ENCODE measurements around the gene DOK5. TPM values are rescaled to one million over a fixed set of nuclear protein-coding genes. Genes with fewer than 3 reads are reported as not detected.
"Not testable (repeated sequence)": the region's sequence is repeated elsewhere in the genome, so short reads cannot be mapped to it uniquely, and the experiment has no call there.

Gene DOK5
- total RNA-seq = 20.4 TPM
- polyA plus RNA-seq = 4.2 TPM

DNA sequence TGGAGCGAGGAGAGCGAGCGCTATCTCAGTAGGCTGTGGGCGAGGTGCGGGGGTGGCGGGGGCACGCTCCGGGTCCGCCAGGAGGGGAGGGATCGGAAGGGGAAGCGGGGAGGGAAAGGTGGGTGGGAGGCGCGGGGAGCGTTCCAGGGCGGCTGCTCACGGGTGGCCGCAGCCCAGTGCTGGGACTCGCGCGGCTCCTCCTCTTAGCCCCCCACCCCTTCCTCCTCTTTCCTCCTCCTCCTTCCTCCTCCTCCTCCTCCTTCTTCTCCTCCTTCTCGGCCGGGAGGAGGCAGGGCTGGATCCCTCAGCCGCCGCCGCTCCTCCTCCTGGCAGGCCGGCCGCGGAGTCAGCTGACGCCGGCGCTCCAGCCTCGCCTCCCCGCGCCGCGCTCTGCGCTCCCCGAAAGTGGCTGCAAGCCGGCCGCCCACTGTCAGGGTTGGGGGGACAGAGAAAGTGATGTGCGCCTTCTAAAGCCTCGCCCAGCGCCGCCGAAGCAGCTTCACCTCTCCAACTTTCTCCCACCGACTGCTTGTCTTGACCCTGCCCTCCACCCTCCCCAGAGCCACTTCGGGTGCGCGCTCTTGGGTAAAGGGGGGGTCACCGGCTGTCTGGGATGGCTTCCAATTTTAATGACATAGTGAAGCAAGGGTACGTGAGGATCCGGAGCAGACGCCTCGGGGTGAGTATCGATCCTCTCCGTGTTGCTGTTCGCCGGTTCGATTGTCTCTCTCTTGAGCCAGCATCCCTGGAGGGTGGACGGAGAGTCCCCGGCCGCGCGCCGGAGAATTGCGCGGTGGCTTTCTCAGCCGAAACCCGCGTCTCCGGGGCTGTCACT lies at the start of gene DOK5:
TSS of gene DOK5 (plus strand) at position 260 of the 835 bp plus-strand sequence. CDS start at position 614, 354 bp downstream.
- Histone ChIP-seq H3K27ac (ENCODE audit: low read depth) (no peak within 1 kb of the TSS), H3K36me3 (ENCODE audit: insufficient read depth) (no peaks in the 10 kb centered on the region), H3K4me3 (ENCODE audit: low read depth, low read length) (peak within 1 kb of the TSS; percentile 39), H3K4me1 (ENCODE audit: insufficient read depth) (no peaks in the 10 kb centered on the region)
- peak; percentile 46 for DNase-seq (ENCODE audit: extremely low spot score)
- WGBS = under 1% methylated on average over 71 of the region's 71 CpGs

DNA sequence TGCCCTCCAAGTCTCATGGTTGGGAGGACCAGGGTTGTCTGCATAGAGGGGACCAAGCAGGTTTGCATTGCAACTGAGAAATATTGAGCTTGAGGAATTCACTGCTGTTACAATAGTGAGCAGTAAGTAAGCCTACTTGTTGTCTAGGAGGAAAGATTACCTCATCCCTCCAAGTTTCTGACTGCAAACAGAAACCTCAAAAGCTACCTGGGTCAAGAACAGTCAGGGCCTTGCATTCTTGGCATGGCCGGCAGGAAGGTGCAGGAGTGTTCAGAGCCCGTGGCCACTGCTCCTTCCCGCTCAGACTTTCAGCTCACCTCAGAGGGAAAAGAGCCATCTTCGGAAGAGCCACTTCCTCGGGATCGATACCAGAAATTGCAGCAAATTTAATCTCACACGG lies 46.0 kb upstream of the DOK5 start:
- Histone ChIP-seq H3K36me3 (ENCODE audit: insufficient read depth) (no peaks in the 10 kb centered on the region), H3K4me1 (ENCODE audit: insufficient read depth) (no peaks in the 10 kb centered on the region), H3K27ac (ENCODE audit: low read depth) (no peak overlapping the region), H3K4me3 (ENCODE audit: low read depth, low read length) (no peak overlapping the region)
- no peak for DNase-seq (ENCODE audit: extremely low spot score)
- 89% methylated on average over 7 of the region's 7 CpGs for WGBS

DNA sequence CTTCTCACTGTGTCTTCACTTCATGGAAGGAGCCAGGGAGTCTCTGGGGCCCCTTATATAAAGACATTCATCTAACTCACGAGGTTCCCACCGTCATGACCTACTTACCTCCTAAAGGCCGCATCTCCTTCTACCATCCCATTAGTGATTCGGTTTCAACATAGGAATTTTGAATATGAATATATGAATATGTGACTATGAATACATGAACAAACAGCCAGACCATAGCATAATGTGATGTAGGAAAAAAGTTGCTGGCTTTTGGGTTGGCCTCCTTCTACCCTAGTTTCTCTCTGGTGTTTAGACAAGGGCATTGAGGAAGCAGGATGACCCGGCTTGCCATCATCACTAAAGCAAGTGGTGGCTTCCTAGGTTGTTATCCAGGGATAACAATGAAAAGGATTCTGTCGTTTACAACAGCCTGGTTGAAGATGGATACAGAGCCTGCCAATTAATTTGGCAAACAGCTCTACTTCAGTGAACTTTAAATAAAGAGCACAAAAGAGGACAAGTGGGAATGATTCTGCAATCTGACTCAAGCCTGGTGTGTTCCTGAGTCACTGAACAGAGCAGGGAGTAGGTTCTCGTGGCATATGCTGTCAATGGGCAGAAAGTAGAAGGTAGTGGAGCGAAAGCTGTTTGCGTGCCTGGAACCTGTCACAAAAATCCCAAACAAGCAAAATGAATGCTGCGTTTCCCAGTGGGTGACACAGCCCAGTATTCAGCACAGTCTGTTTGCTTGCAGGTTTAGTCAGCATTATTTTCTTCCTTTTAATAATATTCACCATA lies 44.0 kb upstream of the DOK5 start:
- Histone ChIP-seq H3K27ac (ENCODE audit: low read depth) (no peak overlapping the region), H3K36me3 (ENCODE audit: insufficient read depth) (no peaks in the 10 kb centered on the region), H3K4me1 (ENCODE audit: insufficient read depth) (no peaks in the 10 kb centered on the region), H3K4me3 (ENCODE audit: low read depth, low read length) (no peak overlapping the region)
- DNase-seq (ENCODE audit: extremely low spot score) = no peak
- WGBS = 82% methylated on average over 10 of the region's 10 CpGs

DNA sequence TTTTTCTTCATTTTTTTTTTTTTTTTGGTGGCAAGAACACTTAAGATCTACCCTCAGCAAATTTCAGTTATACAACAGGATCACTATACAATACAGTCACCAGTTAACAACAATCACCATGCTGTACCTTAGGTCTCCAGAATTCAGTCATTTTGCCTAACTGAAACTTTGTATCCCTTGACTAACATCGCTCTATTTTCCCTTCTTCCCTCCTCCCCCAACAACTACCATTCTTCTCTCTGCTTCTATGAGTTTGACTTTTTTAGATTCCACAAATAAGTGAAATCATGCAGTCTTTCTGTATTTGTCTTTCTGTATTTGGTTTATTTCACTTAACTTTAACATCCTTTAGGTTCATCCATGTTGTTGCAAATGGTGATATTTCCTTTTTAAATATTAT lies 42.4 kb upstream of the DOK5 start:
- Histone ChIP-seq H3K4me3 (ENCODE audit: low read depth, low read length) (no peak overlapping the region), H3K27ac (ENCODE audit: low read depth) (no peak overlapping the region), H3K4me1 (ENCODE audit: insufficient read depth) (no peaks in the 10 kb centered on the region), H3K36me3 (ENCODE audit: insufficient read depth) (no peaks in the 10 kb centered on the region)
- no peak for DNase-seq (ENCODE audit: extremely low spot score)
- WGBS = 97% methylated on average over 1 of the region's 1 CpG

DNA sequence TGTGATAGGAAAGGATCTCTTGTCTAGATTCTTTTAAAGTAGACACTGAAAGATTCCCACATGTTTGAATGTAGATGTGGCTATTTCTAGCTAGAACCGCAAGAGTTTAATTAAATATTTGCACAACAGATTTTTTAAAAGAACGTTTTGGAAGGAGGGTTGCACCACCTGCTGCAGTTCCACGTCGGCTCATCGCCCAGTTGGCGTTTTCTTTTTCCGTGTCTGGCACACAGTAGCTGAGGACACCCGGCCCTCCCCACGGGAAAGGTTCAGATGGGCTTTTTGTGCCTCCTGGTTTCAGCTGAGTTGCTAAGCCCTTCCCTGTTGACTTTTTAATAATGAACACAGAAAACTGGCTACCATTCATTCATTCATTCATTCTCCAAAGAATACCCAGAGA lies 41.8 kb upstream of the DOK5 start:
- whole genome bisulfite sequencing = 68% methylated on average over 9 of the region's 9 CpGs
- no peak overlapping the region for H3K27ac ChIP-seq (ENCODE audit: low read depth)
- H3K36me3 ChIP-seq (ENCODE audit: insufficient read depth) = no peaks in the 10 kb centered on the region
- no peaks in the 10 kb centered on the region for H3K4me1 ChIP-seq (ENCODE audit: insufficient read depth)
- DNase-seq (ENCODE audit: extremely low spot score) = no peak
- H3K4me3 ChIP-seq (ENCODE audit: low read depth, low read length) = no peak overlapping the region

DNA sequence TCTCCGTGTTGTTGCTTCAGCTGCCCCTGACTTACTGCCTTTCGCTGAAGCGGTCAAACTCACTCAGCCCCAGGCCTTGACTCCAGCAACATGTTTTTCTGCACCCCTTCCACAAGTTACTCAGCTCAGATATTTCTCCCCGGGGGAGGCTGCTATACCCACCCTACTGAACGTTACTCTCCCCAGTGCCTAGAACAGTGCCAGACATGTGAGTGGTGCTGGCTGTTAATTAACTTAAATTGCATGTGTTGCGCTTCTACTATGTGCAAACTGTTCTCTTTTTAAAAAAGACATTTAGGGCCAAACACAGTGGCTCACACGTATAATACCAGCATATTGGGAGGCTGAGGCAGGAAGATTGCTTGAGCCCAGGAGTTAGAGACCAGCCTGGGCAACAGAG lies 41.2 kb upstream of the DOK5 start:
- no peaks in the 10 kb centered on the region for H3K4me1 ChIP-seq (ENCODE audit: insufficient read depth)
- 94% methylated on average over 7 of the region's 7 CpGs for WGBS
- H3K27ac ChIP-seq (ENCODE audit: low read depth) = no peak overlapping the region
- no peaks in the 10 kb centered on the region for H3K36me3 ChIP-seq (ENCODE audit: insufficient read depth)
- H3K4me3 ChIP-seq (ENCODE audit: low read depth, low read length) = no peak overlapping the region
- no peak for DNase-seq (ENCODE audit: extremely low spot score)

DNA sequence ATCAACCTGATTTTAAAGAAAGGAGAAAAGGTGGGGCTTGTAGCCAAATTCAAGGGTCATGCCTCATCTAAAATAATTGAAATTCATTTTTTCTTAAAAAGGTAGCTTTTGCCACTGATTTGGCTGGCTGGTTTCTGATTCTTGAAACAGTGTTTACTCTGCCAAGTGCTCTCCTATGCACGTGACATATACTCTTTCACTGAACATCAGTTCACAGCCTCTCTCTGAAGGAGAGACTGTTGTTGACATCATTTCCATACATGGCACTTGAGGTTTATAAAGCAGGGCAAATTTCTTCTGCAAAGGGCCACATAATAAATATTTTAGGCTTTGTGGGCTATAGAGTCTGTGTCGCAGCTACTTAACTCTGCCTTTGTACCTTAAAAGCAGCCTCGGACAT lies 40.4 kb upstream of the DOK5 start:
- H3K36me3 ChIP-seq (ENCODE audit: insufficient read depth) = no peaks in the 10 kb centered on the region
- no peak overlapping the region for H3K27ac ChIP-seq (ENCODE audit: low read depth)
- WGBS = 70% methylated on average over 3 of the region's 3 CpGs
- no peak overlapping the region for H3K4me3 ChIP-seq (ENCODE audit: low read depth, low read length)
- H3K4me1 ChIP-seq (ENCODE audit: insufficient read depth) = no peaks in the 10 kb centered on the region
- no peak for DNase-seq (ENCODE audit: extremely low spot score)

DNA sequence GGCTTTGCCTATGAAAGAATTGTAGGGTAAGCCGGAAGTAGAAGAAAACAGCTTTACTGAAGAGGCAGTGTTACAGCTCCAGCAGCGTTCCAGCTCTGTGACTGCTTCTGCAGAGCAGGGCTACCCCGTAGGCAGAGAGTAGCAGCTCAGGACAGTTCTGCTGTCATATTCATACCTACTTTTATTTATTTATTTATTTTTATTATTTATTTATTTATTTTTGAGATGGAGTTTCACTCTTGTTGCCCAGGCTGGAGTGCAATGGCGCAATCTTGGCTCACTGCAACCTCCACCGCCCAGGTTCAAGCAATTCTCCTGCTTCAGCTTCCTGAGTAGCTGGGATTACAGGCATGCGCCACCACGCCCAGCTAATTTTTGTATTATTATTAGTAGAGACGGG lies 39.0 kb upstream of the DOK5 start:
- DNase-seq (ENCODE audit: extremely low spot score); H3K27ac ChIP-seq (ENCODE audit: low read depth); H3K36me3 ChIP-seq (ENCODE audit: insufficient read depth); H3K4me3 ChIP-seq (ENCODE audit: low read depth, low read length); H3K4me1 ChIP-seq (ENCODE audit: insufficient read depth): not testable (repeated sequence)
- WGBS = 89% methylated on average over 8 of the region's 8 CpGs

DNA sequence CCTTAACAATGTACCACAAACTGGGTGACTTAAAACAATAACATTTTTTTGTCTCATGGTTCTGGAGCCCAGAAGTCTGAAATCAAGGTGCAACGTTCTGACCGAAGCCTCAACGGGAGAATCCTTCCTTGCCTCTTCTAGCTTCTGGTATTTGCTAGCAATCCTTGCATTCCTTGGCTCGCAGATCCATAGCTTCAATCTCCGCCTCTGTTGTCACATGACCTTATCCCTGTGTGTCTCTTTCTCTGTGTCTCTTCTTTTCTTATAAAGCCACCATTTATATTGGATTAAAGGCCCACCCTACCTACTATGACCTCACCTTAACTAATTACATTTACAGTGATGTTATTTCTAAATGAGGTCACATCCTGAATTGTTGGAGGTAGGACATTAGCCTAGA lies 37.2 kb upstream of the DOK5 start:
- no peak for DNase-seq (ENCODE audit: extremely low spot score)
- Histone ChIP-seq H3K4me1 (ENCODE audit: insufficient read depth) (no peaks in the 10 kb centered on the region), H3K27ac (ENCODE audit: low read depth) (no peak overlapping the region), H3K4me3 (ENCODE audit: low read depth, low read length) (no peak overlapping the region), H3K36me3 (ENCODE audit: insufficient read depth) (no peaks in the 10 kb centered on the region)
- WGBS = 68% methylated on average over 5 of the region's 5 CpGs

DNA sequence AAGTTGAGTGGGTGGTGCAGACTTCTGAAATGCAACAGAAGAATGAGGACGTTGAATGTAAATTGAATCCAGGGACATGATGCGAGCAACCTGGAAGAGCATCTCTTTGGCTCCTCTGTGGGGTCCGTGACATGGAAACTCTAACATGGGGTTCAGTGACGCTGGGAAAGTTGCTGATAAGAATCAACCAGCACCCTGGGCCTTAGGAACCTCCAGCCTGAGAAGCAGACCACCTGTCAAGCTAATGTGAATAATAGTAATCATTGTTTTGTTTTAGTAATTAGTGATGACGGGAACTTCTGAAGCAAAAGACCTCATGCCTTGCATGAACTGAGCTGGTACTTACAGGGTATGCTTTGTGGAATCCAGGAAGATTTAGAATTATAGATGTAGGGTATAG lies 25.2 kb upstream of the DOK5 start:
- Histone ChIP-seq H3K36me3 (ENCODE audit: insufficient read depth) (no peaks in the 10 kb centered on the region), H3K27ac (ENCODE audit: low read depth) (no peak overlapping the region), H3K4me3 (ENCODE audit: low read depth, low read length) (no peak overlapping the region), H3K4me1 (ENCODE audit: insufficient read depth) (no peaks in the 10 kb centered on the region)
- 72% methylated on average over 5 of the region's 5 CpGs for WGBS
- DNase-seq (ENCODE audit: extremely low spot score) = no peak

DNA sequence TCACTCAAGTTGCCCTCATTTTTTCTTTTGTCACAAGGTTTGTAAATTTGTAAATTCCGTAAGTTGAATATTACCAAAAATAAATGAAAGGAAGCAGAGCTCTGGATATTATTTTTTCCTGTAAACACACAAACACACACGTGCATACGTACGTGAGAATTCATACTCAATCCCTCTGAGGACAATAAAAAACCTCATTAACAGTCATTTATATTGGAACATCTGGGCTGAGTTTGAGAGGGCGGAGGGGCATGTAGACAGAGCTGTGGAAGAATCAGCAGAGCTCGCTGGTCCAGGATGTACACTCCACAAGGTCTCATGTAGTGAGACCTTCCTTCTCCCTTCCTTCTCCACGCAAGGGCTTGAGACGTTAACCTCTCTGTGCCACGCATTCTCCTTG lies 24.2 kb upstream of the DOK5 start:
- Histone ChIP-seq H3K4me1 (ENCODE audit: insufficient read depth) (no peaks in the 10 kb centered on the region), H3K36me3 (ENCODE audit: insufficient read depth) (no peaks in the 10 kb centered on the region), H3K4me3 (ENCODE audit: low read depth, low read length) (no peak overlapping the region), H3K27ac (ENCODE audit: low read depth) (no peak overlapping the region)
- no peak for DNase-seq (ENCODE audit: extremely low spot score)
- WGBS = 80% methylated on average over 9 of the region's 9 CpGs

DNA sequence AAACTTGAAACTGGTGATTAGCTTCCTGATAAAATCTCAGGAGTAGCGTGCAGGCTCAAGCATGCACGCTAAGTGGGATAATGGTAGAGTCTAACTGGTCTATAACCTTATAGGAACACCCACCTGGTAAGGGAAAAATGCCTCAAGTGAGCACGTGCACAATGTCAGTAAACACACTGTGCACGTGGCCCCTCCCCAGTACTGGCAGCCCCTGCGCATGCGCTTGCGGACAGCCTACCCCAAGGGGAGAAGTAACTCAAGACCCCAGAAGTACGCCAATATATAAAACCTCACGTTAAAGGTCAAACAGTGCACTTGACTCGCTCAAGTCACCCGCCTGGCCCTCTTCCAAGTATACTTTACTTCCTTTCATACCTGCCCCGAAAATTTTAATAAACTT lies 23.1 kb upstream of the DOK5 start:
- WGBS = 91% methylated on average over 12 of the region's 12 CpGs
- Histone ChIP-seq H3K27ac (ENCODE audit: low read depth) (no peak overlapping the region), H3K4me1 (ENCODE audit: insufficient read depth) (no peaks in the 10 kb centered on the region), H3K36me3 (ENCODE audit: insufficient read depth) (no peaks in the 10 kb centered on the region), H3K4me3 (ENCODE audit: low read depth, low read length) (no peak overlapping the region)
- no peak for DNase-seq (ENCODE audit: extremely low spot score)

DNA sequence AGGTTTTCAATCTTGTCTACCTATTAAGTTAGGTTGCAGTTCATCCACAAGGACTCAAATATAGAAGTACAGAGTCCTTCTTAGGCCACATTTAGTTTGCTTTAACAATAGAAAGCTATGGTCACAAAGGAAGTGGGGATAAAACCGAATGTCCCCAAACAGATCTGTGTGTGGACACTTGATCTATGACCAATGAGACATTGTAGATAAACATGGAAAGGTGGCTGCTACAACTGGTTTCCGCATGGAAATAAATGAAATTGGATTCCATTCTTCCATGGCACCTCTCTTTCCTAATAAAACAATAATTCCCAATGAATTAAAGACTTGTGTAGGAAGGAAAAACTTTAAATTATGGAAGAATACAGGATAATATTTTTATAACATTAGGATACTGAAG lies 20.4 kb upstream of the DOK5 start:
- H3K36me3 ChIP-seq (ENCODE audit: insufficient read depth) = no peaks in the 10 kb centered on the region
- WGBS = 92% methylated on average over 2 of the region's 2 CpGs
- no peak overlapping the region for H3K27ac ChIP-seq (ENCODE audit: low read depth)

DNA sequence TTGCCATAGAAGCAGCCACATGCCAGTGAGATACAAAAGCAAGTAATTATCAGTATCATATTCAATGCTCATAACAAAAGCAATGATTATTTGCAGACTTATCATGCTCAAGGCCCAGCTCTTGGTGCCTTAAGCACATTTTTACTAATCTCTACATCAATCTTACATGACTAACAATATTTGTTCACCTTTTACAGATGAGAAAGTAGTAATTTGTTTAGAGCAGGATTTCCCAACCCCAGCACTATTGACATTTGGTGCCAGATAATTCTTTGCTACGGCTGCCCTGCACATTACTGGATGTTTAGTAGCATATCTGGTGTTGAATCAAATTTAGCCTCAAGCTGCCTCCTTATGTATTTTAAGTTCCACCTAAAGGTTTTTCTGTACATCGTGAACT lies 19.0 kb upstream of the DOK5 start:
- no peaks in the 10 kb centered on the region for H3K36me3 ChIP-seq (ENCODE audit: insufficient read depth)
- no peak for DNase-seq (ENCODE audit: extremely low spot score)
- no peak overlapping the region for H3K27ac ChIP-seq (ENCODE audit: low read depth)
- WGBS = 72% methylated on average over 2 of the region's 2 CpGs
- no peak overlapping the region for H3K4me3 ChIP-seq (ENCODE audit: low read depth, low read length)
- H3K4me1 ChIP-seq (ENCODE audit: insufficient read depth) = no peaks in the 10 kb centered on the region

More for the DNA sequence above, 20.4 kb upstream of the DOK5 start:
- DNase-seq (ENCODE audit: extremely low spot score) = no peak
- H3K4me1 ChIP-seq (ENCODE audit: insufficient read depth) = no peaks in the 10 kb centered on the region
- no peak overlapping the region for H3K4me3 ChIP-seq (ENCODE audit: low read depth, low read length)
